HCT116 (cell line): ENCODE results near the gene FBXO5. TPM values are rescaled to one million over a fixed set of nuclear protein-coding genes. Genes with fewer than 3 reads are reported as not detected.

ENCODE experiments used
- ATAC-seq: fragments of 200-7000 bp; cut with Tn5 transposase; 2 replicates; pipeline ENCODE4 v1.9.1; 2020; ENCODE audit warnings: mild to moderate bottlenecking, moderate library complexity
- BruUV-seq: library from RNA; stranded (reverse); fragments of 400-500 nt; replicated peaks from 2 replicates; lab custom pipeline; 2021; lab: Mats Ljungman, UMichigan
- CTCF ChIA-PET: fragments of 300-600 bp; sonication (Branson Sonifier 250); formaldehyde crosslinking; loops from one replicate; lab custom pipeline; 2021; ENCODE audit warnings: antibody characterized with exemption; lab: Charles Lee
- POLR2A ChIA-PET: fragments of 300-600, 350-600 bp; sonication (Branson Sonifier 250); formaldehyde crosslinking; loops from one replicate; lab custom pipeline; 2021; ENCODE audit warnings: antibody characterized with exemption; lab: Charles Lee
- RAD21 ChIA-PET, 2 experiments: fragments of 300-600 bp; sonication (Branson Sonifier 250); formaldehyde crosslinking; loops; one replicate each; lab custom pipeline; 2023; ENCODE audit warnings: low total read pairs in 2 of 2; ENCODE audit not compliant: uncharacterized antibody in 2 of 2, unreplicated experiment in 2 of 2, low non-redundant PET in 1 of 2; lab: Charles Lee
- DNase-seq: peaks from one replicate; pipeline ENCODE4 v3.0.0-alpha.2; 2010; ENCODE audit warnings: low read depth, low spot score
- H2AFZ ChIP-seq: fragments of 200-600 bp; shearing (Covaris generic), sonication (generic); 2 replicates; pipeline ENCODE4 v1.6.1; 2017; ENCODE audit warnings: low read depth, mixed run types, mixed read lengths, antibody characterized with exemption, low read length; ENCODE audit not compliant: poor library complexity, severe bottlenecking
- H3K27ac ChIP-seq: 2 replicates; pipeline ENCODE4 v1.5.1; 2012; ENCODE audit warnings: low read depth, low read length
- H3K27me3 ChIP-seq: fragments of 200-600 bp; sonication (generic); 2 replicates; pipeline ENCODE4 v1.6.1; 2016; ENCODE audit warnings: mixed run types, low read length, mixed read lengths; ENCODE audit not compliant: insufficient read depth
- H3K36me3 ChIP-seq, 2 experiments: fragments of 200-500 bp in 1 of 2; fragments of 200-600 bp in 1 of 2; sonication (Bioruptor generic) in 1 of 2; sonication (generic) in 1 of 2; 2 replicates each; pipeline versions ENCODE4 v1.5.1 to v1.6.1; 2014 to 2016; ENCODE audit warnings: low read length in 2 of 2, inconsistent platforms in 1 of 2, mixed read lengths in 1 of 2, mixed run types in 1 of 2; ENCODE audit not compliant: insufficient read depth in 2 of 2, control insufficient read depth in 1 of 2
- H3K4me1 ChIP-seq, 2 experiments: fragments of 200-600 bp in 1 of 2; sonication (generic) in 1 of 2; 2 replicates each; pipeline versions ENCODE4 v1.5.1 to v1.6.1; 2012 to 2017; ENCODE audit warnings: low read length in 2 of 2, inconsistent platforms in 1 of 2, mild to moderate bottlenecking in 1 of 2, mixed read lengths in 1 of 2, mixed run types in 1 of 2, moderate library complexity in 1 of 2; ENCODE audit not compliant: insufficient read depth in 2 of 2, control insufficient read depth in 1 of 2
- H3K4me2 ChIP-seq: fragments of 200-600 bp; sonication (generic); 2 replicates; pipeline ENCODE4 v1.6.1; 2017; ENCODE audit warnings: mixed run types, low read length, mixed read lengths
- H3K4me3 ChIP-seq, 2 experiments: fragments of 200-600 bp in 1 of 2; sonication (generic) in 1 of 2; replicated peaks in 1 of 2; 2 replicates each; pipeline ENCODE4 v1.5.1; 2011 to 2016; ENCODE audit warnings: low read length in 2 of 2, control low read depth in 1 of 2, low read depth in 1 of 2, mild to moderate bottlenecking in 1 of 2, mixed read lengths in 1 of 2, mixed run types in 1 of 2
- H3K79me2 ChIP-seq: fragments of 200-600 bp; sonication (generic); 2 replicates; pipeline ENCODE4 v1.6.1; 2017; ENCODE audit warnings: mild to moderate bottlenecking, mixed run types, low read length, moderate library complexity, mixed read lengths; ENCODE audit not compliant: insufficient read depth
- H3K9ac ChIP-seq: fragments of 200-600 bp; sonication (generic); 2 replicates; pipeline ENCODE4 v1.6.1; 2016; ENCODE audit warnings: low read length, mixed read lengths
- H3K9me2 ChIP-seq: fragments of 200-600 bp; sonication (generic), shearing (Covaris generic); 2 replicates; pipeline ENCODE4 v1.6.1; 2017; ENCODE audit warnings: mixed run types, mild to moderate bottlenecking, moderate library complexity; ENCODE audit not compliant: insufficient read depth
- H3K9me3 ChIP-seq, 2 experiments: fragments of 200-500 bp in 1 of 2; fragments of 200-600 bp in 1 of 2; sonication (Bioruptor generic) in 1 of 2; sonication (generic) in 1 of 2; 2 replicates each; pipeline ENCODE4 v1.6.1; 2014 to 2017; ENCODE audit warnings: low read length in 2 of 2, mixed read lengths in 2 of 2, inconsistent platforms in 1 of 2, low read depth in 1 of 2, mild to moderate bottlenecking in 1 of 2, mixed run types in 1 of 2, moderate library complexity in 1 of 2; ENCODE audit not compliant: control insufficient read depth in 1 of 2, insufficient read depth in 1 of 2
- H4K20me1 ChIP-seq: fragments of 200-600 bp; sonication (generic), shearing (Covaris generic); 2 replicates; pipeline ENCODE4 v1.6.1; 2017; ENCODE audit warnings: mixed run types, mild to moderate bottlenecking, moderate library complexity; ENCODE audit not compliant: insufficient read depth
- ATF3 ChIP-seq: IDR thresholded peaks from 2 replicates; pipeline ENCODE4 v1.6.1; 2012
- CEBPB ChIP-seq: IDR thresholded peaks from 2 replicates; pipeline ENCODE4 v1.6.1; 2012; ENCODE audit warnings: low read depth
- EGR1 ChIP-seq: IDR thresholded peaks from 2 replicates; pipeline ENCODE4 v1.6.1; 2012; ENCODE audit warnings: low read depth
- ELF1 ChIP-seq: IDR thresholded peaks from 2 replicates; pipeline ENCODE4 v1.6.1; 2012; ENCODE audit warnings: low read depth, borderline replicate concordance
- EZH2 ChIP-seq: fragments of 200-600 bp; sonication (generic); IDR thresholded peaks from 2 replicates; pipeline ENCODE4 v1.6.1; 2017; ENCODE audit warnings: antibody characterized with exemption, mixed run types
- JUND ChIP-seq: IDR thresholded peaks from 2 replicates; pipeline ENCODE4 v1.6.1; 2012
- POLR2A ChIP-seq: IDR thresholded peaks from 2 replicates; pipeline ENCODE4 v1.7.0; 2011; ENCODE audit warnings: borderline replicate concordance; ENCODE audit not compliant: insufficient read depth, insufficient read length; ENCODE audit errors: extremely low read depth
- POLR2AphosphoS5 ChIP-seq: IDR thresholded peaks from 2 replicates; pipeline ENCODE4 v1.6.1; 2011; ENCODE audit warnings: mild to moderate bottlenecking, low read depth, low read length, moderate library complexity
- REST ChIP-seq: IDR thresholded peaks from 2 replicates; pipeline ENCODE4 v1.6.1; 2012; ENCODE audit warnings: low read depth
- SIN3A ChIP-seq: IDR thresholded peaks from 2 replicates; pipeline ENCODE4 v1.6.1; 2012; ENCODE audit warnings: low read depth
- SRF ChIP-seq: IDR thresholded peaks from 2 replicates; pipeline ENCODE4 v1.6.1; 2012; ENCODE audit warnings: low read depth
- YY1 ChIP-seq: IDR thresholded peaks from 2 replicates; pipeline ENCODE4 v1.6.1; 2011; ENCODE audit warnings: low read length, low read depth, moderate library complexity, mild to moderate bottlenecking; ENCODE audit not compliant: insufficient replicate concordance; ENCODE audit errors: extremely low read depth
- ZNF274 ChIP-seq: fragments of 200-500 bp; sonication (Bioruptor generic); IDR thresholded peaks from 2 replicates; pipeline ENCODE4 v1.6.1; 2014; ENCODE audit warnings: mild to moderate bottlenecking, low read depth, low read length, inconsistent platforms
- intact Hi-C: fragments of 100-400 bp; cut with micrococcal nuclease; formaldehyde crosslinking; loops from 2 replicates; pipeline ENCODE4 v1.10.0; 2022
- total RNA-seq: library from RNA; stranded (reverse); gene quantifications from one replicate; pipeline ENCODE4 v1.2.1, GENCODE V29; 2021; ENCODE audit not compliant: unreplicated experiment
- TF ChIP-seq, protein P1 (sequence below): IDR thresholded peaks from 2 replicates; pipeline ENCODE4 v1.6.1; 2011; ENCODE audit warnings: mild to moderate bottlenecking, low read length, moderate library complexity; ENCODE audit not compliant: insufficient replicate concordance; ENCODE audit errors: extremely low read depth
- TF ChIP-seq, protein P2 (sequence below), 3 experiments: fragments of 200-600 bp in 1 of 3; sonication (generic) in 1 of 3; IDR thresholded peaks in 2 of 3; conservative IDR thresholded peaks in 1 of 3; 2 replicates each; pipeline ENCODE4 v1.5.1; 2012 to 2017; ENCODE audit warnings: low read depth in 2 of 3, low read length in 2 of 3, antibody characterized with exemption in 1 of 3, borderline replicate concordance in 1 of 3, control low read depth in 1 of 3, mild to moderate bottlenecking in 1 of 3, mixed read lengths in 1 of 3, mixed run types in 1 of 3, moderate library complexity in 1 of 3; ENCODE audit not compliant: insufficient read depth in 1 of 3

Gene FBXO5
- total RNA-seq, 1 experiment from 2014 or later = 38.9 TPM

DNA sequence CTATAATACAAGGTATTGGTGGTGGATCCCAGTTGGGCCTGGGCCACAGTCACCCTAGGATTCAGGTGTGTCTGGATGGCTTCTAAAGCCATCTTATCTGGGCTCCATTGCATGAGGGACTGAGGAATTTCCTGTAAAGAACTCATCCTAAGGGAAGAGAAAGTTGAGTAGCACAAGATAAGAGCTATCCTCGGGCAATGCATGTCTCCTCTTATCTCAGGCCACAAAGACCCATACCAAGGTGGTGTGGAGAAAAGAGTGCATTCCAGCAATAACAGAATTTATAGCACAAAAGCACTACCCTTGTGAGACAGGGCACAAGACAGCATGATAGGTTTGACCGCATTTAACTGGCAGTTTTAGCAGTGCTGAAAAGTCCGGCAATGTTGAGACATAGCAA is 34.0 kb upstream of the FBXO5 start:
- Histone ChIP-seq H3K27me3 (no peaks in the 10 kb centered on the region), H3K79me2 (no peaks in the 10 kb centered on the region), H4K20me1 (no peaks in the 10 kb centered on the region), H3K9me2 (no peaks in the 10 kb centered on the region), H3K36me3 (no peaks in the 10 kb centered on the region), H3K4me2 (no peak overlapping the region), H3K9ac (no peak overlapping the region), H2AFZ (no peak overlapping the region), H3K4me1 (no peaks in the 10 kb centered on the region), H3K4me3 (no peak overlapping the region), H3K27ac (no peak overlapping the region), H3K9me3 (no peaks in the 10 kb centered on the region)
- ChIA-PET CTCF (no interaction called here), POLR2A (no interaction called here), RAD21 (no interaction called here)
- DNase-seq = no peak
- no TSS peak for BruUV-seq
- TF ChIP-seq ELF1 = no peak
- TF ChIP-seq REST = no peak
- no peak for TF ChIP-seq YY1
- TF ChIP-seq, protein P1, sequence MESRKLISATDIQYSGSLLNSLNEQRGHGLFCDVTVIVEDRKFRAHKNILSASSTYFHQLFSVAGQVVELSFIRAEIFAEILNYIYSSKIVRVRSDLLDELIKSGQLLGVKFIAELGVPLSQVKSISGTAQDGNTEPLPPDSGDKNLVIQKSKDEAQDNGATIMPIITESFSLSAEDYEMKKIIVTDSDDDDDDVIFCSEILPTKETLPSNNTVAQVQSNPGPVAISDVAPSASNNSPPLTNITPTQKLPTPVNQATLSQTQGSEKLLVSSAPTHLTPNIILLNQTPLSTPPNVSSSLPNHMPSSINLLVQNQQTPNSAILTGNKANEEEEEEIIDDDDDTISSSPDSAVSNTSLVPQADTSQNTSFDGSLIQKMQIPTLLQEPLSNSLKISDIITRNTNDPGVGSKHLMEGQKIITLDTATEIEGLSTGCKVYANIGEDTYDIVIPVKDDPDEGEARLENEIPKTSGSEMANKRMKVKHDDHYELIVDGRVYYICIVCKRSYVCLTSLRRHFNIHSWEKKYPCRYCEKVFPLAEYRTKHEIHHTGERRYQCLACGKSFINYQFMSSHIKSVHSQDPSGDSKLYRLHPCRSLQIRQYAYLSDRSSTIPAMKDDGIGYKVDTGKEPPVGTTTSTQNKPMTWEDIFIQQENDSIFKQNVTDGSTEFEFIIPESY = no peak
- TF ChIP-seq ATF3 = no peak
- no peak for TF ChIP-seq CEBPB
- TF ChIP-seq SIN3A = no peak
- TF ChIP-seq EGR1 = no peak
- no peak for TF ChIP-seq ZNF274
- TF ChIP-seq EZH2 = no peak
- TF ChIP-seq, protein P2, sequence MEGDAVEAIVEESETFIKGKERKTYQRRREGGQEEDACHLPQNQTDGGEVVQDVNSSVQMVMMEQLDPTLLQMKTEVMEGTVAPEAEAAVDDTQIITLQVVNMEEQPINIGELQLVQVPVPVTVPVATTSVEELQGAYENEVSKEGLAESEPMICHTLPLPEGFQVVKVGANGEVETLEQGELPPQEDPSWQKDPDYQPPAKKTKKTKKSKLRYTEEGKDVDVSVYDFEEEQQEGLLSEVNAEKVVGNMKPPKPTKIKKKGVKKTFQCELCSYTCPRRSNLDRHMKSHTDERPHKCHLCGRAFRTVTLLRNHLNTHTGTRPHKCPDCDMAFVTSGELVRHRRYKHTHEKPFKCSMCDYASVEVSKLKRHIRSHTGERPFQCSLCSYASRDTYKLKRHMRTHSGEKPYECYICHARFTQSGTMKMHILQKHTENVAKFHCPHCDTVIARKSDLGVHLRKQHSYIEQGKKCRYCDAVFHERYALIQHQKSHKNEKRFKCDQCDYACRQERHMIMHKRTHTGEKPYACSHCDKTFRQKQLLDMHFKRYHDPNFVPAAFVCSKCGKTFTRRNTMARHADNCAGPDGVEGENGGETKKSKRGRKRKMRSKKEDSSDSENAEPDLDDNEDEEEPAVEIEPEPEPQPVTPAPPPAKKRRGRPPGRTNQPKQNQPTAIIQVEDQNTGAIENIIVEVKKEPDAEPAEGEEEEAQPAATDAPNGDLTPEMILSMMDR (IDR thresholded peaks at IDR 0.05 in 2 of 3, conservative IDR thresholded peaks at IDR 0.05 in 1 of 3; ENCODE audit: borderline replicate concordance in 1 of 3, insufficient read depth in 1 of 3, low read depth in 2 of 3, low read length in 2 of 3) = no peak
- no peak for TF ChIP-seq SRF
- no peak for TF ChIP-seq POLR2AphosphoS5
- no peak for TF ChIP-seq JUND
- TF ChIP-seq POLR2A = no peak
- no peak for ATAC-seq
- intact Hi-C loops = no loop called here
